HepG2 (cell line): ENCODE results near the gene GAS6. TPM values are rescaled to one million over a fixed set of nuclear protein-coding genes. Genes with fewer than 3 reads are reported as not detected.

Experiments used
- ATAC-seq: fragments of 200-7000 bp; cut with Tn5 transposase; 3 replicates; pipeline ENCODE4 v1.9.1; 2020; ENCODE audit warnings: mild to moderate bottlenecking, moderate library complexity
- BruUV-seq: library from RNA; stranded (reverse); fragments of 400-500 nt; replicated peaks from 2 replicates; lab custom pipeline; 2021; lab: Mats Ljungman, UMichigan
- CTCF ChIA-PET: fragments of 300-600 bp; formaldehyde crosslinking; extraction: SDS; loops from one replicate; lab custom pipeline; 2021; ENCODE audit warnings: low total read pairs, inconsistent platforms, low intra/inter-chr PET ratio; lab: Yijun Ruan, JAX
- POLR2A ChIA-PET: fragments of 350-600 bp; sonication (Branson Sonifier 250); formaldehyde crosslinking; loops from one replicate; lab custom pipeline; 2020; ENCODE audit warnings: antibody characterized with exemption, inconsistent platforms; lab: Yijun Ruan, JAX
- DNase-seq: peaks from one replicate; pipeline ENCODE4 v3.0.0-alpha.2; 2015; ENCODE audit warnings: low spot score
- FAIRE-seq: peaks from 3 replicates; lab custom pipeline; 2011; peaks lifted over from hg19 to GRCh38; lab: Jason Lieb, UNC
- H2AFZ ChIP-seq: one replicate; pipeline ENCODE4 v1.6.1; 2011; ENCODE audit warnings: low read length, inconsistent platforms
- H3K27ac ChIP-seq: fragments of 300-600 bp; 3 replicates; pipeline ENCODE4 v1.8.0; 2011; ENCODE audit warnings: mixed run types, mild to moderate bottlenecking, mixed read lengths, low read length, inconsistent platforms; ENCODE audit not compliant: insufficient read depth; ENCODE audit errors: extremely low read length
- H3K27me3 ChIP-seq, 2 experiments: fragments of 200-600 bp in 1 of 2; 2 replicates in 1 of 2; 3 replicates in 1 of 2; pipeline versions ENCODE4 v1.6.0 to v1.8.0; 2011; ENCODE audit warnings: low read length in 2 of 2, mild to moderate bottlenecking in 2 of 2, moderate library complexity in 2 of 2, inconsistent platforms in 1 of 2; ENCODE audit not compliant: insufficient read depth in 2 of 2, control insufficient read depth in 1 of 2
- H3K36me3 ChIP-seq, 2 experiments: fragments of 200-600 bp in 1 of 2; replicated peaks in 1 of 2; 2 replicates in 1 of 2; 3 replicates in 1 of 2; pipeline versions ENCODE4 v1.5.1 to v1.8.0; 2011; ENCODE audit warnings: low read length in 2 of 2, inconsistent platforms in 1 of 2; ENCODE audit not compliant: insufficient read depth in 2 of 2, control insufficient read depth in 1 of 2
- H3K4me1 ChIP-seq: 2 replicates; pipeline ENCODE4 v1.5.1; 2012; ENCODE audit warnings: low read length, inconsistent platforms; ENCODE audit not compliant: insufficient read depth
- H3K4me2 ChIP-seq: 2 replicates; pipeline ENCODE4 v1.6.0; 2011; ENCODE audit warnings: low read depth, low read length, inconsistent platforms
- H3K4me3 ChIP-seq, 3 experiments: fragments of 200-600 bp in 1 of 3; sonication (generic), shearing (Covaris generic) in 1 of 3; replicated peaks in 1 of 3; 2 replicates each; pipeline ENCODE4 v1.5.1; 2011 to 2016; ENCODE audit warnings: low read length in 3 of 3, inconsistent platforms in 2 of 3, low read depth in 2 of 3, mild to moderate bottlenecking in 2 of 3, control low read depth in 1 of 3, mixed read lengths in 1 of 3; ENCODE audit not compliant: insufficient read depth in 1 of 3
- H3K79me2 ChIP-seq: one replicate; pipeline ENCODE4 v1.6.1; 2011; ENCODE audit warnings: low read length, inconsistent platforms; ENCODE audit not compliant: insufficient read depth
- H3K9ac ChIP-seq: 2 replicates; pipeline ENCODE4 v1.6.0; 2011; ENCODE audit warnings: mild to moderate bottlenecking, low read depth, low read length, inconsistent platforms; ENCODE audit not compliant: insufficient read depth
- H3K9me3 ChIP-seq: 2 replicates; pipeline ENCODE4 v1.5.1; 2012; ENCODE audit warnings: mild to moderate bottlenecking, low read length
- H4K20me1 ChIP-seq: 2 replicates; pipeline ENCODE4 v1.6.0; 2011; ENCODE audit warnings: inconsistent platforms, mild to moderate bottlenecking, low read length, moderate library complexity; ENCODE audit not compliant: insufficient read depth
- ELF4 ChIP-seq: sonication (generic); formaldehyde crosslinking; IDR thresholded peaks from 2 replicates; pipeline ENCODE4 v1.5.0; 2020; ENCODE audit warnings: missing genetic modification reagents, mild to moderate bottlenecking, moderate library complexity, borderline replicate concordance
- GTF2F1 ChIP-seq: fragments of 150-350 bp; IDR thresholded peaks from 2 replicates; pipeline ENCODE4 v1.6.1; 2014; ENCODE audit warnings: low read length
- MLLT10 ChIP-seq: sonication (generic); formaldehyde crosslinking; IDR thresholded peaks from 2 replicates; pipeline ENCODE4 v1.4.0; 2020; ENCODE audit warnings: missing genetic modification reagents
- NCOA2 ChIP-seq: sonication (generic); formaldehyde crosslinking; IDR thresholded peaks from 2 replicates; pipeline ENCODE4 v1.8.0; 2022; ENCODE audit warnings: inconsistent platforms
- NFATC3 ChIP-seq: sonication (generic); formaldehyde crosslinking; IDR thresholded peaks from 2 replicates; pipeline ENCODE4 v1.5.1; 2020; ENCODE audit warnings: mild to moderate bottlenecking, missing genetic modification reagents
- THAP11 ChIP-seq: IDR thresholded peaks from 2 replicates; pipeline ENCODE4 v1.6.1; 2016; ENCODE audit warnings: missing biosample characterization, missing genetic modification reagents
- ZNF564 ChIP-seq: sonication (generic); formaldehyde crosslinking; IDR thresholded peaks from 2 replicates; pipeline ENCODE4 v1.8.1; 2023; ENCODE audit warnings: mild to moderate bottlenecking, missing genetic modification reagents
- WGBS: methylation state at CpG from one replicate; pipeline ENCODE4 v1.1.6; 2017; ENCODE audit warnings: low lambda C conversion rate; 5-methylcytosine and 5-hydroxymethylcytosine counted together
- in situ Hi-C: cut with HindIII; loops from 2 replicates; pipeline ENCODE4 v1.10.0; 2017; ENCODE audit warnings: low pct_unique_long_range_greater_than_20kb; ENCODE audit not compliant: extremely low pct_ligation_motif_present
- intact Hi-C: fragments of 100-400 bp; cut with micrococcal nuclease; formaldehyde crosslinking; loops from one replicate; pipeline ENCODE4 v1.10.0; 2022; ENCODE audit not compliant: unreplicated experiment
- polyA plus RNA-seq, 8 experiments: library from polyadenylated mRNA; depleted of rRNA in 3 of 8; stranded (reverse) in 7 of 8; unstranded in 1 of 8; fragments of >200 nt; fragmentation: Illumina TruSeq in 4 of 8; extraction: Trizol in 4 of 8; gene quantifications; 2 replicates each; pipeline versions ENCODE4 v1.2.1 to v1.2.3, GENCODE V29; 2011 to 2016; ENCODE audit warnings: low read depth in 4 of 8, missing spikeins in 1 of 8, mixed read lengths in 1 of 8; ENCODE audit not compliant: insufficient read depth in 1 of 8
- total RNA-seq, 5 experiments: library from RNA; depleted of rRNA; stranded (reverse); fragments of >200 nt; fragmentation: Illumina TruSeq; extraction: Trizol; gene quantifications; 2 replicates each; pipeline ENCODE4 v1.2.3, GENCODE V29; 2016; ENCODE audit warnings: low read depth in 1 of 5
- TF ChIP-seq, protein P1 (sequence below): sonication (generic); formaldehyde crosslinking; IDR thresholded peaks from 2 replicates; pipeline ENCODE4 v1.4.0; 2020; ENCODE audit warnings: missing genetic modification reagents, borderline replicate concordance
- TF ChIP-seq, protein P2 (sequence below): sonication (generic); formaldehyde crosslinking; IDR thresholded peaks from 2 replicates; pipeline ENCODE4 v1.5.0; 2020; ENCODE audit warnings: missing genetic modification reagents, mild to moderate bottlenecking, borderline replicate concordance
- TF ChIP-seq, protein P3 (sequence below): sonication (generic); formaldehyde crosslinking; IDR thresholded peaks from one replicate; pipeline ENCODE4 v1.5.1; 2020; ENCODE audit warnings: mild to moderate bottlenecking, missing genetic modification reagents; ENCODE audit errors: not compliant biosample characterization

Gene GAS6
- total and polyA plus RNA-seq, 2 of the 13 experiments (the other 11 are each of a cell fraction or from before 2014, with no cell fraction given): 0.09 to 0.24 TPM

GRCh38 chr13:113905018-113905417 lies 41.1 kb upstream of the GAS6 start:
- CTCF ChIA-PET: interaction anchor here (0.6 to 2.1 kb wide), 2 partner anchors 89 to 180 kb away, joined by 4 to 12 read pairs; no protein-coding TSS in a partner anchor
- no peaks in the 10 kb centered on the region for H4K20me1 ChIP-seq
- no peaks in the 10 kb centered on the region for H3K79me2 ChIP-seq
- H3K27me3 ChIP-seq: peaks cover 4 to 41% of the 10 kb centered on the region in 2 experiments
- no peak for ATAC-seq
- no peaks in the 10 kb centered on the region for H3K36me3 ChIP-seq
- POLR2A ChIA-PET: no interaction called here
- no peak overlapping the region for H3K27ac ChIP-seq
- intact Hi-C loops (loop anchor here (2.0 kb wide), 1 partner anchor 88 kb away; no protein-coding TSS in a partner anchor), in situ Hi-C loops (no loop called here)
- no peaks in the 10 kb centered on the region for H3K4me1 ChIP-seq
- TF ChIP-seq, protein P1, sequence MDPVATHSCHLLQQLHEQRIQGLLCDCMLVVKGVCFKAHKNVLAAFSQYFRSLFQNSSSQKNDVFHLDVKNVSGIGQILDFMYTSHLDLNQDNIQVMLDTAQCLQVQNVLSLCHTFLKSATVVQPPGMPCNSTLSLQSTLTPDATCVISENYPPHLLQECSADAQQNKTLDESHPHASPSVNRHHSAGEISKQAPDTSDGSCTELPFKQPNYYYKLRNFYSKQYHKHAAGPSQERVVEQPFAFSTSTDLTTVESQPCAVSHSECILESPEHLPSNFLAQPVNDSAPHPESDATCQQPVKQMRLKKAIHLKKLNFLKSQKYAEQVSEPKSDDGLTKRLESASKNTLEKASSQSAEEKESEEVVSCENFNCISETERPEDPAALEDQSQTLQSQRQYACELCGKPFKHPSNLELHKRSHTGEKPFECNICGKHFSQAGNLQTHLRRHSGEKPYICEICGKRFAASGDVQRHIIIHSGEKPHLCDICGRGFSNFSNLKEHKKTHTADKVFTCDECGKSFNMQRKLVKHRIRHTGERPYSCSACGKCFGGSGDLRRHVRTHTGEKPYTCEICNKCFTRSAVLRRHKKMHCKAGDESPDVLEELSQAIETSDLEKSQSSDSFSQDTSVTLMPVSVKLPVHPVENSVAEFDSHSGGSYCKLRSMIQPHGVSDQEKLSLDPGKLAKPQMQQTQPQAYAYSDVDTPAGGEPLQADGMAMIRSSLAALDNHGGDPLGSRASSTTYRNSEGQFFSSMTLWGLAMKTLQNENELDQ (CRISPR knock-in tag): no peak
- no peak for TF ChIP-seq MLLT10 (CRISPR knock-in tag)
- TF ChIP-seq, protein P2, sequence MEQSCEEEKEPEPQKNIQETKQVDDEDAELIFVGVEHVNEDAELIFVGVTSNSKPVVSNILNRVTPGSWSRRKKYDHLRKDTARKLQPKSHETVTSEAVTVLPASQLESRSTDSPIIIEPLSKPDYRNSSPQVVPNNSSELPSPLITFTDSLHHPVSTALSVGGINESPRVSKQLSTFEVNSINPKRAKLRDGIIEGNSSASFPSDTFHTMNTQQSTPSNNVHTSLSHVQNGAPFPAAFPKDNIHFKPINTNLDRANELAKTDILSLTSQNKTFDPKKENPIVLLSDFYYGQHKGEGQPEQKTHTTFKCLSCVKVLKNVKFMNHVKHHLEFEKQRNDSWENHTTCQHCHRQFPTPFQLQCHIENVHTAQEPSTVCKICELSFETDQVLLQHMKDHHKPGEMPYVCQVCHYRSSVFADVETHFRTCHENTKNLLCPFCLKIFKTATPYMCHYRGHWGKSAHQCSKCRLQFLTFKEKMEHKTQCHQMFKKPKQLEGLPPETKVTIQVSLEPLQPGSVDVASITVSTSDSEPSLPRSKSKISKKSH: no peak
- TF ChIP-seq ZNF564 (CRISPR knock-in tag): no peak
- no peak for TF ChIP-seq NFATC3 (CRISPR knock-in tag)
- no peak for TF ChIP-seq GTF2F1
- no peak for TF ChIP-seq NCOA2 (CRISPR knock-in tag)
- TF ChIP-seq THAP11: no peak
- TF ChIP-seq, protein P3, sequence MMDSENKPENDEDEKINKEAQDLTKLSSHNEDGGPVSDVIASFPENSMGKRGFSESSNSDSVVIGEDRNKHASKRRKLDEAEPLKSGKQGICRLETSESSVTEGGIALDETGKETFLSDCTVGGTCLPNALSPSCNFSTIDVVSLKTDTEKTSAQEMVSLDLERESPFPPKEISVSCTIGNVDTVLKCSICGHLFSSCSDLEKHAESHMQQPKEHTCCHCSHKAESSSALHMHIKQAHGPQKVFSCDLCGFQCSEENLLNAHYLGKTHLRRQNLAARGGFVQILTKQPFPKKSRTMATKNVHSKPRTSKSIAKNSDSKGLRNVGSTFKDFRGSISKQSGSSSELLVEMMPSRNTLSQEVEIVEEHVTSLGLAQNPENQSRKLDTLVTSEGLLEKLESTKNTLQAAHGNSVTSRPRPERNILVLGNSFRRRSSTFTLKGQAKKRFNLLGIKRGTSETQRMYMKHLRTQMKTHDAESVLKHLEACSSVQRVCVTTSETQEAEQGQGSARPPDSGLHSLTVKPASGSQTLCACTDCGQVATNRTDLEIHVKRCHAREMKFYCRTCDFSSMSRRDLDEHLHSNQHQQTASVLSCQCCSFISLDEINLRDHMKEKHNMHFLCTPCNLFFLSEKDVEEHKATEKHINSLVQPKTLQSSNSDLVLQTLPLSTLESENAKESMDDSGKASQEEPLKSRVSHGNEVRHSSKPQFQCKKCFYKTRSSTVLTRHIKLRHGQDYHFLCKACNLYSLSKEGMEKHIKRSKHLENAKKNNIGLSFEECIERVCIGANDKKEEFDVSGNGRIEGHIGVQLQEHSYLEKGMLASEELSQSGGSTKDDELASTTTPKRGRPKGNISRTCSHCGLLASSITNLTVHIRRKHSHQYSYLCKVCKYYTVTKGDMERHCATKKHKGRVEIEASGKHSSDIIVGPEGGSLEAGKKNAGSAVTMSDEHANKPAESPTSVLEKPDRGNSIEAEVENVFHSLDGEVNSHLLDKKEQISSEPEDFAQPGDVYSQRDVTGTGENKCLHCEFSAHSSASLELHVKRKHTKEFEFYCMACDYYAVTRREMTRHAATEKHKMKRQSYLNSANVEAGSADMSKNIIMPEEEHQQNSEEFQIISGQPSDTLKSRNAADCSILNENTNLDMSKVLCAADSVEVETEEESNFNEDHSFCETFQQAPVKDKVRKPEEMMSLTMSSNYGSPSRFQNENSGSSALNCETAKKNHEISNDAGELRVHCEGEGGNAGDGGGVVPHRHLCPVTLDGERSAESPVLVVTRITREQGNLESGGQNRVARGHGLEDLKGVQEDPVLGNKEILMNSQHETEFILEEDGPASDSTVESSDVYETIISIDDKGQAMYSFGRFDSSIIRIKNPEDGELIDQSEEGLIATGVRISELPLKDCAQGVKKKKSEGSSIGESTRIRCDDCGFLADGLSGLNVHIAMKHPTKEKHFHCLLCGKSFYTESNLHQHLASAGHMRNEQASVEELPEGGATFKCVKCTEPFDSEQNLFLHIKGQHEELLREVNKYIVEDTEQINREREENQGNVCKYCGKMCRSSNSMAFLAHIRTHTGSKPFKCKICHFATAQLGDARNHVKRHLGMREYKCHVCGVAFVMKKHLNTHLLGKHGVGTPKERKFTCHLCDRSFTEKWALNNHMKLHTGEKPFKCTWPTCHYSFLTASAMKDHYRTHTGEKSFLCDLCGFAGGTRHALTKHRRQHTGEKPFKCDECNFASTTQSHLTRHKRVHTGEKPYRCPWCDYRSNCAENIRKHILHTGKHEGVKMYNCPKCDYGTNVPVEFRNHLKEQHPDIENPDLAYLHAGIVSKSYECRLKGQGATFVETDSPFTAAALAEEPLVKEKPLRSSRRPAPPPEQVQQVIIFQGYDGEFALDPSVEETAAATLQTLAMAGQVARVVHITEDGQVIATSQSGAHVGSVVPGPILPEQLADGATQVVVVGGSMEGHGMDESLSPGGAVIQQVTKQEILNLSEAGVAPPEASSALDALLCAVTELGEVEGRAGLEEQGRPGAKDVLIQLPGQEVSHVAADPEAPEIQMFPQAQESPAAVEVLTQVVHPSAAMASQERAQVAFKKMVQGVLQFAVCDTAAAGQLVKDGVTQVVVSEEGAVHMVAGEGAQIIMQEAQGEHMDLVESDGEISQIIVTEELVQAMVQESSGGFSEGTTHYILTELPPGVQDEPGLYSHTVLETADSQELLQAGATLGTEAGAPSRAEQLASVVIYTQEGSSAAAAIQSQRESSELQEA (CRISPR knock-in tag): no peak
- no peak for TF ChIP-seq ELF4 (CRISPR knock-in tag)
- no peak for FAIRE-seq
- no peak overlapping the region for H2AFZ ChIP-seq
- H3K9me3 ChIP-seq: no peaks in the 10 kb centered on the region
- H3K9ac ChIP-seq: no peak overlapping the region
- H3K4me2 ChIP-seq: no peak overlapping the region
- no TSS peak for BruUV-seq
- H3K4me3 ChIP-seq: no peak overlapping the region
- WGBS: 30% methylated on average over 9 of the region's 9 CpGs
- no peak for DNase-seq
